GM21737 (cell line): ENCODE data around the gene OGDHL.

Experiments
- ATAC-seq: cut with Tn5 transposase; IDR thresholded peaks from one replicate; pipeline ENCODE4 v1.9.1; 2021; ENCODE audit warnings: mild to moderate bottlenecking, moderate library complexity; ENCODE audit not compliant: unreplicated experiment

Gene OGDHL

GRCh38 chr10:49696311-49696710 is 65.8 kb downstream of the OGDHL start:
- no peak for ATAC-seq

DNA sequence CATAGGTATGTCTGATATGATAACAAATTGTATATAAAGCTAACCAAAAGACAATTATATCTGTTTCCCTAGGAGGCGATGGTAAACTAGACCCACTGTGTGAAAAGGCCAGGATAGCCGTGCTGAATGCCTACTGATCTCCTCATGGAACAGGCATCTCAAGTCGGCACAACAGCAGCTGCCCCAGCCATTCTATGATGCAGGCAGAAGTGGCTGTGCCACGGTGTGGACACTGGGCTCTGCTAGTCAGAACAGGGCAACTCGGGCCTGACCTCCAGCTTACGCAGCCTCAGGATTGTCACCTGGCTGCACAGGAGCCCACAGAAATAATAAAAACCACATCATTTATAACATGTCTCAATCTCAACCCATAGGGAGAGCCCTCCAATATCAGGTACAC is 67.7 kb downstream of the OGDHL start:
- ATAC-seq: no peak

GRCh38 chr10:49691588-49691987 is 70.5 kb downstream of the OGDHL start:
- ATAC-seq: no peak

DNA sequence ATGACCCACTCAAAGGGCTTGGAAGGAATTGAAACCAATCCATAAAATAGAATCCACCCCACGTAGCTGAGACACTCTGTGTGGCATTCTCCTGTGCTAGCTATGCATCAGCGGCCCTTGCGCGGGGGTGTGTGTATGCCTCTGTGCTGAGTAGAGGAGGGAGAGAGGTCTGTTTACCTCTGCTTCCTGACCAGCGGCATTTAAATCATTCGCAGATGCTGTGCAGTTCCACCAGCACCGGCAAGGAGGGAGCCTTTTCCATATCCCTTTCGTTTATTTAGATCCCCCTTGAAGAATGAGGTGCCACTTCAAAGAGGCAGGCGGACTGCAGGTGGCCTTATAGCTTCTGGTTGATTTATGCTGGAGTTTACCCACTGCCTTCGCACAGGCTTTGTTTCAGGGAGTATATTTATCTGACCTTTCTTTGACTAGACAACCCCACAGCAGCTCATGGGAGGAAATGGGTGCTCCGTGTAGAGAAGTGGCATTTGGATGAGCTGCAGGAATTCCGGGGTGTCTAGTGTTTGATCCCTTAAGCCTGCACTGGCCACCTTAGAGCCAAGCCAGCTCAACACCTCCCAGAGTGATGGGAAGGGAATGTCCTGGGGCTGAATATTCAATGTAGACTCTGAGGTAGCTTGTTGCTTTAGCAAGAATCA is 71.3 kb downstream of the OGDHL start:
- no peak for ATAC-seq

- no peak for ATAC-seq
These were observed 72.1 kb downstream of the OGDHL start for GRCh38 chr10:49689882-49690510.

DNA sequence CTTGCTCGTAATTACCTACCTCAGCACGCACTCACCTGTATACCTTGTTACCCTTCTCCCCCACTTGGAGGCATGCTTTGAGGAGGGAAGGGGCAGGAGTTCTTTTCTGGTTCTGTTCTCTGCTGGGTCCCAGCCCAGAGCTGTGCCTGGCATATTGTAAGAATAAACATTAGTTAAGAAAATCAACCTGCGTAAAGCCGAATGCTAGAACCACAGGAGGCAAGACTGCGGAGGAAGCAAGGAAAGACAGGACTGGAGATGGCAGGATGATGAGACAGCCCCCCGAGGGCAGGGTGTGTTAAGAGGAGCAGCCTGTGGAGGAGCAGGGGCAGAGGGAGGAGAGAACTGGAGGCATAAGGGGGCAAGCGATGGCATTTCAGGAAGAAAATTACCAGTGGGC is 73.2 kb downstream of the OGDHL start:
- ATAC-seq: no peak

DNA sequence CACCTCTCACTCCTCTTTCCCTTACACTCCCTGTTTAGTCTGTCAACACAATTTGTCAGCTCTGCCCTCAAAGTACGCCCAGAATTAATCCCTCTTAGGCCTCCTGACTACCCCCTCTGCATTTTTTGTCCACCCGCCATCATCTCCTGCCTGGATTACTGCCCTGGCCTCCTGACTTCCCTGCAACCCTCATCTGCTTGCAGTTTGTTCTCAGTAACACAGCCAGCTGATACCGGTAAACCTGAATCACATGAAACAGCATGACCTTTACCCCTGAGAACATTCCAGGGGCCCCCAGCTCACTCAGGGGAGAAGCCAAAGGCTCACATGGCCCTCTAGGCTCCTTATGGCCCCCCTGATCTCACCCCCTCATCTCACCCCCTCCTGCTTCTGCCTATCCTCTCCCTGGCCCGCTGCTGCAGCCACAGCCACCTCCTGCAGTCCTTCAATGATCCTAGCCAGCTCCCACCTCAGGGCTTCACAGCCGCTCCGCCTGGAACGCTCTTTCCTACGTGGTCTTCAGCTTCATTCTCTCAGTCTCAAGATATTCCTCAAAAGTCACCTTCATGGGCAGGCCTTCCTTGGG is 73.8 kb downstream of the OGDHL start:
- ATAC-seq: no peak

- ATAC-seq: no peak
These were observed 75.5 kb downstream of the OGDHL start for GRCh38 chr10:49686651-49687050.
